Type B pancreatic cell (in vitro differentiated cells): ENCODE data around the gene FAM228A. TPM values are rescaled to one million over a fixed set of nuclear protein-coding genes. Genes with fewer than 3 reads are reported as not detected.

Source experiments
- DNase-seq: peaks from one replicate; pipeline ENCODE4 v3.0.0; 2021; ENCODE audit warnings: mixed read lengths; ENCODE audit not compliant: unreplicated experiment; ENCODE audit errors: extremely low spot score
- H3K27ac Mint-ChIP-seq: 2 replicates; pipeline ENCODE4 v1.8.0; 2021; ENCODE audit warnings: mild to moderate bottlenecking, mixed read lengths
- H3K27me3 Mint-ChIP-seq: 2 replicates; pipeline ENCODE4 v1.8.0; 2021; ENCODE audit warnings: mixed read lengths
- H3K36me3 Mint-ChIP-seq: 2 replicates; pipeline ENCODE4 v1.8.0; 2021; ENCODE audit warnings: mixed read lengths
- H3K4me1 Mint-ChIP-seq: one replicate; pipeline ENCODE4 v1.8.0; 2021; ENCODE audit warnings: mixed read lengths; ENCODE audit not compliant: unreplicated experiment
- H3K4me3 Mint-ChIP-seq: 2 replicates; pipeline ENCODE4 v1.8.0; 2021; ENCODE audit warnings: mild to moderate bottlenecking, mixed read lengths
- H3K9me3 Mint-ChIP-seq: 2 replicates; pipeline ENCODE4 v1.8.0; 2021; ENCODE audit warnings: mixed read lengths
- total RNA-seq: library from RNA; stranded (reverse); gene quantifications from 2 replicates; pipeline ENCODE4 v1.2.1, GENCODE V29; 2021; ENCODE audit warnings: low replicate concordance
- TF ChIP-seq, protein P1 (sequence below): fragments of 200-600 bp; sonication (generic); conservative IDR thresholded peaks from 2 replicates; pipeline ENCODE4 v1.5.0; 2021; ENCODE audit warnings: antibody characterized with exemption, mild to moderate bottlenecking

The FAM228A gene
- total RNA-seq, 1 donor from 2014 or later = not detected

DNA sequence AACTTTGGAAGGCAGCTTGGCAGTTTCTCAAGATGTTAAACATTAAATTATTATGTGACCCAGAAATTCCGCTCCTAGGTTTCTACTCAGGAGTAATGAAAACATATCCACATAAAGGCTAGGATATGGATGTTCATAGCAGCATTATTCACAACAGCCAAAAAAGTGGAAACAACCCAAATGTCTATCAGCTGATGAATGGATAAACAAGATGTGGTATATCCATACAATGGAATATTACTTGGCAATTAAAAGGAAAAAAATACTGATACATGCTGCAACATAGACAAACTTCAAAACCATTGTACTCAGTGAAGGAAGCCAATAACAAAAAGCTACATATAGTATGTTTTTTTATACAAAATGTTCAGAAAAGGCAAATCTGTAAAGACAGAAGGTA lies 12.4 kb upstream of the FAM228A start:
- H3K27ac Mint-ChIP-seq = no peak overlapping the region
- TF ChIP-seq, protein P1, sequence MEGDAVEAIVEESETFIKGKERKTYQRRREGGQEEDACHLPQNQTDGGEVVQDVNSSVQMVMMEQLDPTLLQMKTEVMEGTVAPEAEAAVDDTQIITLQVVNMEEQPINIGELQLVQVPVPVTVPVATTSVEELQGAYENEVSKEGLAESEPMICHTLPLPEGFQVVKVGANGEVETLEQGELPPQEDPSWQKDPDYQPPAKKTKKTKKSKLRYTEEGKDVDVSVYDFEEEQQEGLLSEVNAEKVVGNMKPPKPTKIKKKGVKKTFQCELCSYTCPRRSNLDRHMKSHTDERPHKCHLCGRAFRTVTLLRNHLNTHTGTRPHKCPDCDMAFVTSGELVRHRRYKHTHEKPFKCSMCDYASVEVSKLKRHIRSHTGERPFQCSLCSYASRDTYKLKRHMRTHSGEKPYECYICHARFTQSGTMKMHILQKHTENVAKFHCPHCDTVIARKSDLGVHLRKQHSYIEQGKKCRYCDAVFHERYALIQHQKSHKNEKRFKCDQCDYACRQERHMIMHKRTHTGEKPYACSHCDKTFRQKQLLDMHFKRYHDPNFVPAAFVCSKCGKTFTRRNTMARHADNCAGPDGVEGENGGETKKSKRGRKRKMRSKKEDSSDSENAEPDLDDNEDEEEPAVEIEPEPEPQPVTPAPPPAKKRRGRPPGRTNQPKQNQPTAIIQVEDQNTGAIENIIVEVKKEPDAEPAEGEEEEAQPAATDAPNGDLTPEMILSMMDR = no peak
- peaks cover 14% of the 10 kb centered on the region for H3K36me3 Mint-ChIP-seq

DNA sequence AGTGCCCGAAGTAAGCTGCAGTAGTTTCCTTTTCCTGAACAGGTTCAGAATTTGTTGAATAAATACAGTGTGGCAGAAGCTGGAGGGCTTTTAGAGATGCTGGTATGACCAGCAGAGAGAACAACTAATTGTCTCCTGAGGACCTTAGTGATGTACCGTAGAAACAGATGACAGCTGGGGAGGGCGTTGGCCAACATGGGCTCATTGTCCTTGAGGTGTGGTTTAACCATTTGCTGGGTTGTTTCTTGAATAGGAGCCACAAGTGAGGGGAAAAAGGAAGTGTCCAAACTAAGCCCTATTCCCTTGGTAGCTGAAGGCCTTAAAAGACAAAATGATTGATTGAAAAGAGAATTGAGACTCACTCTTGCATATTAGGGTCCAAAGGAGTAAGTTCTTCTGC lies 11.7 kb upstream of the FAM228A start:
- H3K4me3 Mint-ChIP-seq = no peak overlapping the region
- peaks cover 15% of the 10 kb centered on the region for H3K36me3 Mint-ChIP-seq
- no peak for DNase-seq
- H3K4me1 Mint-ChIP-seq = no peaks in the 10 kb centered on the region
- H3K27me3 Mint-ChIP-seq = no peaks in the 10 kb centered on the region
- H3K9me3 Mint-ChIP-seq = no peaks in the 10 kb centered on the region
- no peak overlapping the region for H3K27ac Mint-ChIP-seq
- TF ChIP-seq, protein P1 = no peak

More for the DNA sequence above, 12.4 kb upstream of the FAM228A start:
- H3K9me3 Mint-ChIP-seq = no peaks in the 10 kb centered on the region
- H3K4me1 Mint-ChIP-seq = no peaks in the 10 kb centered on the region
- DNase-seq = no peak
- H3K27me3 Mint-ChIP-seq = no peaks in the 10 kb centered on the region
- no peak overlapping the region for H3K4me3 Mint-ChIP-seq

DNA sequence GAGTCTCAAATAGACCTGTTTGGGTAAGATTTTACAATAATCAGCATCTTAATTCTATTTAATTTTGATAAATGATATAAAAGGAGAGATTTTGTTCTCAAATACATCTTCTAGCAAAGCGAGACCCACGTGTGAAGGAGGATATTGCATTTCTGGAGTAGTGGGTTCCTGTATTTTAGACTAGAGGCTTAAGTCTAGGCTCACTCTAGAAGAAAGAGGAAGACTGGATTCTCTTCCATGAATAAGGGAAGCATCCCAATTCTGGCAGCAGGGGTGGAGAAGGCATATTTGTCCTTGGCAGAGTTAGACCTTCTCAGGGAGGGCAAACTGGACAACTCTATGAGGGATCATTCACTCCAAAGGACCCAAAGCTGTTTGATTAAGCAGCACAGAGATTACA lies 11.3 kb upstream of the FAM228A start:
- H3K4me3 Mint-ChIP-seq = no peak overlapping the region
- H3K36me3 Mint-ChIP-seq = peaks cover 16% of the 10 kb centered on the region
- no peak overlapping the region for H3K27ac Mint-ChIP-seq
- DNase-seq = no peak
- no peaks in the 10 kb centered on the region for H3K9me3 Mint-ChIP-seq
- H3K4me1 Mint-ChIP-seq = no peaks in the 10 kb centered on the region
- TF ChIP-seq, protein P1 = no peak
- no peaks in the 10 kb centered on the region for H3K27me3 Mint-ChIP-seq

DNA sequence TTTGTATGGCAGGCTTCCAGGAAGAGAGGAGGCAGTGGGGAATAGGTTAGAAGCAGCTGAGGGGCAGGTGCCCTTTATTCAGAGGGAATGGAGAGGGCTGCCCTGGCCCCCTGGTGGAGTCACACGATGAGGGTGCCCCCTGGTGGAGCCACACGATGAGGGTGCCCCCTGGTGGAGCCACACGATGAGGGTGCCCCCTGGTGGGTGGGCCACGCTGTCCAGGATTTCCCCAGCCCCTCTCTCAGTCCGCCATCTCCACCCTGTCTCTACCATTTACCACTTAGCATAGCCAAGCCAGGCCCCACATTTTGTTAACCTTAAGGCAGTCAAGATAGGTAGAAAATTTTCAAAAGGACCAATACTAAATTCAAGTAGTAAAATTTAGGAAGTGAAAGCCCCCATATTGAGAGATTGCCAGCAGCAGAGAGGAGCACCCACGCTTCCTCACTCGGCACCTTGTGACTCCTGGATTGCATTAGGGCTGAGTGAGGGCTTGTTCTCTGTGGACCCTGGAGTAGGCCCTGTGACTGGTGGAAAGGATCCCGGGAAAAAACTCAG lies 10.4 kb upstream of the FAM228A start:
- Mint-ChIP-seq H3K4me1 (no peaks in the 10 kb centered on the region), H3K36me3 (peaks cover 12% of the 10 kb centered on the region), H3K27me3 (no peaks in the 10 kb centered on the region), H3K9me3 (no peaks in the 10 kb centered on the region), H3K4me3 (no peak overlapping the region), H3K27ac (no peak overlapping the region)
- TF ChIP-seq, protein P1 = peak; percentile 57
- no peak for DNase-seq

DNA sequence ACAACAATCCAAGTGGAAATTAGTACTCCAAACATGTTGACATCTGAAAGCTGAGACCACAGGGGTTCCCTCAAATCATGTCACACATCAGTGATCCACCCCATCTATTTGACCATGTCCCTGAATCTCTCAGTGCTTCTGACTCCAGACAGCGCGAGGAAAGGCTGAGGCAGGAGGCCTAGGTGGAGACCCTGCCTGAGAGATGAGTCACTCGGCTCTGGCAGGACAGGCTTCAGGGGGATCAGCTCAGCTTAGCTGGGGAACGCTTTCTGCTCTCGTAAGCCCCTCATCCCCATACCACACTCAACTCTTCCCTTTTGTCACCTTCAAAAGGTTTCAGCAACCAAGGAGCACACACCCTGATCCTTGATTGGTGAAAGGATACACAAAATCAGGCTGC lies 5.8 kb upstream of the FAM228A start:
- Mint-ChIP-seq H3K27me3 (no peaks in the 10 kb centered on the region), H3K27ac (no peak overlapping the region), H3K4me1 (no peaks in the 10 kb centered on the region), H3K36me3 (peaks cover 8% of the 10 kb centered on the region), H3K9me3 (peaks cover 6% of the 10 kb centered on the region), H3K4me3 (no peak overlapping the region)
- TF ChIP-seq, protein P1 = no peak
- DNase-seq = no peak

DNA sequence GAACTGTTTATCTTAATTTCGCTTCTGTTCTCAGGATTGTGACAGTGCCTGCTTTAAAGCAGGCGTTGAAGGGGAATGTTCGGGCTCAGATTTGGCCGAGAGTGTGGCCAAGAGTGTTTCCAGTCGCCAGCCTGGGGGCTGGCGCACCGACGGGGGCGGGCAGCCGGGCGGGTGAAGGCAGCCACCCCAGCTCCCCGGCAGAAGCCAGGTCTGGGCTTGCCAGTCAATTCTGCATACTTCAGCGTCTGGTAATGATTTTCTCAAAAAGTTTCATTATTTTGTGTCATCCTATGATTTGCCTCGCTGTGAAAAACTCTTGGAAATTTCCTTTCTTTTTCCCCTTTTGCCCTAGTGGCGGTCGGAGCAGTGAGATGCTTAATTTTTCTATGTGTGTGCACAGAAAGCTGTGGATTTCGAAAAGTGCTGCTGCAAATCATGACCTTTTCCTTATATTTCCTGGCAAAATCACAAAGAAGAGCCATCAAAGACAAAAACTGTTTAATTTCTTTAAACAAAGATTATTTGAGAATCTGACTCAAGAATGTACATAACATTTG lies 856 bp downstream of the FAM228A start:
- H3K27me3 Mint-ChIP-seq = no peaks in the 10 kb centered on the region
- TF ChIP-seq, protein P1 = no peak
- no peak overlapping the region for H3K27ac Mint-ChIP-seq

More for the DNA sequence above, 856 bp downstream of the FAM228A start:
- DNase-seq = no peak
- Mint-ChIP-seq H3K36me3 (no peaks in the 10 kb centered on the region), H3K4me1 (no peaks in the 10 kb centered on the region), H3K4me3 (no peak overlapping the region), H3K9me3 (peaks cover 9% of the 10 kb centered on the region)
